T47D (cell line): ENCODE results near the gene C19orf18.
"Not testable (repeated sequence)": the region's sequence is repeated elsewhere in the genome, so short reads cannot be mapped to it uniquely, and the experiment has no call there.

ENCODE experiments used
- DNase-seq, 2 experiments: peaks; one replicate each; pipeline versions ENCODE4 v3.0.0 to v3.0.0-alpha.2; 2011 to 2012; ENCODE audit warnings: low read depth in 1 of 2, low spot score in 1 of 2
- JUND ChIP-seq: IDR thresholded peaks from 2 replicates; pipeline ENCODE4 v1.6.1; 2012; ENCODE audit warnings: low read depth
- in situ Hi-C: cut with HindIII; loops from 2 replicates; pipeline ENCODE4 v1.10.0; 2016; ENCODE audit warnings: low sequenced_read_pairs, low pct_unique_long_range_greater_than_20kb

The C19orf18 gene

GRCh38 chr19:57974434-57974833 lies at the start of gene C19orf18:
Gene C19orf18, minus strand, starts transcription at chr19:57974534. Its CDS starts 102 bp downstream, at chr19:57974432.
- in situ Hi-C loops: no loop called here
- no peak for DNase-seq
- no peak for TF ChIP-seq JUND

GRCh38 chr19:58022283-58022660 lies 47.9 kb upstream of the C19orf18 start:
- no peak for DNase-seq
- TF ChIP-seq JUND: no peak
- in situ Hi-C loops: no loop called here

GRCh38 chr19:58021541-58022282 lies 47.4 kb upstream of the C19orf18 start:
- TF ChIP-seq JUND: no peak
- DNase-seq: peak; percentile 57 to 82
- in situ Hi-C loops: no loop called here

- in situ Hi-C loops: no loop called here
- DNase-seq: no peak
- no peak for TF ChIP-seq JUND
Measured at GRCh38 chr19:58020129-58020528, 45.8 kb upstream of the C19orf18 start.

DNA sequence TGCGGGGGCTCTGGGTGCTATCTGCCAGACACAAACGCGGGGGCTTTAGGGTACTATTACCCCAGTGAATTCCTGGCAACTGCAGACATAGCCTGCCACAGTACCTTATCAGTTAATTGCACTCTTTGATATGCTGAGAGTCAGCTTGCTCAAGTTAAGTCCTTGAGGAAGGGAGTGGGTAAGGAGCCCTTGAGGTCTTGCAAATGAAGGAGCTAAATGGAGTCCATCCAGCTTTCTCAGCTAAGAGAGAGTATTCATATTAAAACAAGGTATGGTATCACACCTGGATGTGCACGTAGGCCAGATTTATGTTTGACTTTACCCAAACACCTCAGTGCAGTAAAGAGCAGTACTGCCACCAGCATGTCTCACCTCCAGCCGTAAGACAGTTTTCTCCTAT lies 39.8 kb upstream of the C19orf18 start:
- TF ChIP-seq JUND: no peak
- in situ Hi-C loops: no loop called here
- DNase-seq: no peak

DNA sequence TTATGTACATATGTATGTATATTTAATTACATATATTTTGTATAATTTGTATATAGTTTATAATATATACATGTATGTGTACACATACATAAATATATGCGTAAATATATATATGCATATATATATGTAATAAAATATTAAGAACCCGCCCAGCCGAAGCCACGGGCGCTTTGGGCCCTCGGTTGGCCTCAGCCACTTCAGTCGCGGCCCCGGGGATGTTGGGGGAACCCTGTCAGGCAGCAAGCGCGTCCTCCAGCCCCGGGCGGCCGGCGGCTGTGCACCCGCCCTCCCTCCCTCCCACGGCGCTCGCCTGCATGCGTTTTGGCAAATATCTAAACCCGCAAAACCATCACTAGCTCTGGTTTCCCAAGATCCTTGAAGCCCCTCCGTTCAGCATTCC lies 36.2 kb upstream of the C19orf18 start:
- DNase-seq: peak in 1 of 2 experiments; percentile 24
- no peak for TF ChIP-seq JUND
- in situ Hi-C loops: no loop called here

- no peak for TF ChIP-seq JUND
- in situ Hi-C loops: no loop called here
- peak; percentile 59 to 92 for DNase-seq
Measured at GRCh38 chr19:58009666-58010301, 35.5 kb upstream of the C19orf18 start.

GRCh38 chr19:58009301-58009665 lies 34.9 kb upstream of the C19orf18 start:
- no peak for TF ChIP-seq JUND
- in situ Hi-C loops: no loop called here
- no peak for DNase-seq

- DNase-seq, in situ Hi-C loops: not testable (repeated sequence)
Measured at GRCh38 chr19:58008877-58009276, 34.5 kb upstream of the C19orf18 start.

DNA sequence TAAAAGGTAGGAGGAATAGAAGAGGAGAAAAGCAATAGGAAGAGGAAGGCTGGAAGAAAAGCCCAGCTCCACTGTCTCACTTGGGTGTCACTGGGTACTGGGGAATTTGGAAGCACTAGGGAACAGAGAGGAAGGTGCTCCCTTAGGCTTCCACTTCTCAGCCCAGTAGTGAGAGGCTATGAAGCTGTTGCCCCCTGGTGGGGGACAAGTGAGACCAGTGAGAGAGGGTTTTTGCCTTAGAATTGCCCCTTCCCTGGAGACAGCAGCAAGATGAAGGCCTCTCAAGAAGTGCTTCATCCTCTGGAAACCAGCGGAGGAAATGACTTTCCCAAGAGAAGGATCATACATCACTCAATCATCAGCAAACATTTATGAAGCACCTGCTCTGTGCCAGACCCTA lies 33.0 kb upstream of the C19orf18 start:
- in situ Hi-C loops: no loop called here
- peak in 1 of 2 experiments; percentile 60 for DNase-seq
- no peak for TF ChIP-seq JUND

DNA sequence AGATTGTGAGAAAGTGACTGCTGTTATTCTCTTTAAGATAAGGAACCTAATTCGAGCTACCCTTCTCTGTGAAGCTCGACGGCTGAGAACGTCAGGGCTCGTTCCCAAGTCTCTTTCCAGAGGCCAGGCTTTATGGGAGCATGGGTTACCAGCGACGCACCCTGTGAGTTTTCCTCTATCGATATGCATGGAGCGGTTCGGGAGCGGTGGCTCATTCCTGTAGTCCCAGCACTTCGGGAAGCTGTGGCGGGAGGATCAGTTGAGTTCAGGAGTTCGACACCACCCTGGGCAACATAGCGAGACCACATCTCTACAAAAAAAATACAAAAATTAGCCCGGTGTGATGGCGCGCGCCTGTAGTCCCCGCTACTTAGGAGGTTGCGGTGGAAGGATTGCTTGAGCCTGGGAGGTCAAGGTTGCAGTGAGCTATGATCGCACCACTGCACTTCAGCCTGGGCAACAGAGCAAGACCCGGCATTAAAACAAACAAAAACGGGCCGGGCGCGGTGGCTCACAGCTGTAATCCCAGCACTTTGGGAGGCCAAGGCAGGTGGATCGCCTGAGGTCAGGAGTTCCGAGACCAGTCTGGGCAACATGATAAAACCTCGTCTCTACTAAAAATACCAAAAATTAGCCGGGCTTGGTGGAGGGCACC lies 29.0 kb upstream of the C19orf18 start:
- TF ChIP-seq JUND: no peak
- DNase-seq: no peak
- in situ Hi-C loops: no loop called here

GRCh38 chr19:58002384-58003173 lies 28.2 kb upstream of the C19orf18 start, which contains the start of gene ZNF606:
Gene ZNF606, minus strand, starts transcription at chr19:58002820. Its CDS starts 1,501 bp downstream, at chr19:58001319.
- TF ChIP-seq JUND: no peak
- DNase-seq: peak; percentile 84 to 85
- in situ Hi-C loops: no loop called here
